NCI-H2107 treated with DMSO at 0.1 percent for 48 hours (cell line): ENCODE results near the gene FRMD1.
A peak's percentile ranks its signal among the peaks of the same experiment; 100 is the strongest.

Experiments used
- DNase-seq: peaks from one replicate; lab custom pipeline; 2025; ENCODE audit not compliant: unreplicated experiment; lab: John Stamatoyannopoulos, UW

Gene FRMD1

GRCh38 chr6:168111911-168112310 is 32.9 kb upstream of the FRMD1 start:
- no peak for DNase-seq

DNA sequence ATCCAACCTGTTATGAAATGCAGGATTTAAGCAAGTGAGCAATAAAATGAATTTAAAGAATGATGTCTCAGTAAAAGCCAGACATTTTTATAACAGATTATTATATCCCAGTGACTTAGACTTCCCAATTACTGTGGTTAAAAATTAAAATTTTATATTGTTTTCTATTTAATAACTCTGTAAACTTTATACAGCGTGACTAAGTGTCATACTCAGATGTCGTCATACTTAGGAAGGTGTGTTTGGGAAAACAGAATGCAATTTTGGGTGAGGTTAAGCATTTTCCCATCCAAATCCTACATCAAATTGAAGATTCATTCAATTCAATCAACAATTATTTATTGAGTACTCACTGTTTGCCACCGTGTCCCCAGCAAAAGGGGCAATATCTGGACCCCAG is 31.4 kb upstream of the FRMD1 start:
- DNase-seq, result no peak

DNA sequence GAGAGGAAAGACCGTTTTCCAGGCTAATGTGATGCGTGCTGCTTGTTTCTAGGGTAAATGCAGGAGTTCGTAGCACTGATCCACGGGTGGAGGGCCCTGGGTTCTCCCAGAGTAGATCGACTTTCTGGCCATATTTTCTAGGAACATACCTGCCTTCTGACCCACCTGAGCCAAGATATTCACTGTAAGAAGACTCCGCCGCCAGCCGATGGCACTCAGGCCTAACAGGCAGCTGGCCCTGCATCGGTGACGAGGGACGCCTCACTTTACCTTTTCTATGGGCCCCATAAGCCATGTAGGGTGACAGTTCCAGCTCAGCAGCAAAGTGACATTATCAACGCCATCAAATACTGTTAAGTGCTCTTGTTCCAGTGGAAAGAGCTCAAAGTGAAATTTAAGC is 30.2 kb upstream of the FRMD1 start:
- DNase-seq, result peak; percentile 49

GRCh38 chr6:168107191-168107983 is 28.4 kb upstream of the FRMD1 start:
- DNase-seq, result peak; percentile 20

DNA sequence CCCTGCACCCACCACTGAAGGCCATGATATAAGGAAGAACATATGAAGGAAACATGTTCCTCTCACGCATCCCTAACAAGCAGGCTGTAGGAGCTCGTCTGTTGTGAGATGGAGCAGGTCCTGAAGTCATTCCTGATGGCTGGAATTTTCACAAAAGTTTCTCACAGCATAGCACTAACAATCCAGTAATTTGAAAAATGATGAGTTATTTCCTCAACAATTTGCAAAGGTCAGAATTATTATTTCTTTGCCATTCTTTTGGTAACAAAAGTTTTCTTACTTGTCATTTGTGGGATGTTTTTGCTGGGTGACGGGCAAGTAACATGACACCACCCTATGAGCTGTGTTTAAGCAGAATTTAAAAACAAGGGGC is 27.6 kb upstream of the FRMD1 start:
- DNase-seq, result no peak

DNA sequence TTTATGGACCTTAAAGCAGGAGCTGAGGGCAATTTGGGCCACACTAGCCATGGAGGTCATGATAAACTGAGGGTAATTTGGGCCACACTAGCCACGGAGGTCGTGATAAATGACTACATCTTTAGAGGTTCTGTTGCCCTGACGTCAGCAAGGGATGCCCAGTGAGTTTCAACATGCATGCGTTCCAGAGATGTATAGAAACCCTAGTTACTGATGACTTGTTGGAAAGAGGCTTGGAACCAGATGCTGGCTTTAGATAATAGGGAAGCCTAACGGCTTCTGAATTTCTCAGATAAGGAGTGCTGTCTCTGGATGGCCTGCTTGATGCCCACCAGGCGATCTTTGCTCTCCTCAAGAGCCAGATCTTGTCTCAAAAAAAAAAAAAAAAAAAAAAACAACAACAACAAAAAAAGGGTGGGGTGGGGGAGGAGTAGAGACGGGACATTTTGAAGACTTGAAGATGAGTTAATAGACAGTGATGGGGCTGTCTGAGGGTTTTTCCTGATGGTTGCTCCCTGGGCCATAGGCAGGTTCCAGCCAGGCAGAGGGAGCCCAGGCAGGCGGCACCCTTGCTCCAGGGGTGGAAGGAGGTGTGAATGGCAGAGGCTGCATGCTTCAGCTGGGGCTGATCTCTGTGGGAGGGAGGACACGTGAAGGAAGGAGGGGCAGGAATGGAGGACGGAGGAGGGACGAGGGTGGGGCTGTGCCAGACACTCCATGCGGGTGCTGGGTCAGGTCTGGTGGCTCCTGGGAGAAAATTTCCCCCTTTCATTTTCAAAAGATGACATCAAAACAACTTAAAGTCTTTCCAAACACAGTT is 27.0 kb upstream of the FRMD1 start:
- DNase-seq, result peak; percentile 51

DNA sequence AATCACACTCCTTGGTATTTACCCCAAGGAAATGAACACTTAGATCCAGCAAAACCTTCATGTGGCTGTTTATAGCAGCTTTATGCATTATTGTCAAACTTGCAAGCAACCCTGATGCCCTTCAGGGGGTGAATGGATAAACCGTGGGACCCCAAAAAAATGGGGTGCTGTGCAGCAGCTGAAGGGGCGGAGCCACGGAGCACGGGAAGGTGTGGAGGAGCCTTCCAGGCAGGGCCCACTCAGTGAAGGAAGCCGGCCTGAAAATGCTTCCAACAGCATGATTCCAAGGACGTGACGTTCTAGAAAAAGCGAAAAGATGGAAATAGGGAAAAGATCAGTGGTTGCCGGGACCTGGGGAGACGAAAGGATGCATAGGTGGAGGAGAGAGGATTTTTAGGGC is 25.6 kb upstream of the FRMD1 start:
- no peak for DNase-seq

GRCh38 chr6:168103050-168103830 is 24.2 kb upstream of the FRMD1 start:
- DNase-seq, result peak; percentile 74

DNA sequence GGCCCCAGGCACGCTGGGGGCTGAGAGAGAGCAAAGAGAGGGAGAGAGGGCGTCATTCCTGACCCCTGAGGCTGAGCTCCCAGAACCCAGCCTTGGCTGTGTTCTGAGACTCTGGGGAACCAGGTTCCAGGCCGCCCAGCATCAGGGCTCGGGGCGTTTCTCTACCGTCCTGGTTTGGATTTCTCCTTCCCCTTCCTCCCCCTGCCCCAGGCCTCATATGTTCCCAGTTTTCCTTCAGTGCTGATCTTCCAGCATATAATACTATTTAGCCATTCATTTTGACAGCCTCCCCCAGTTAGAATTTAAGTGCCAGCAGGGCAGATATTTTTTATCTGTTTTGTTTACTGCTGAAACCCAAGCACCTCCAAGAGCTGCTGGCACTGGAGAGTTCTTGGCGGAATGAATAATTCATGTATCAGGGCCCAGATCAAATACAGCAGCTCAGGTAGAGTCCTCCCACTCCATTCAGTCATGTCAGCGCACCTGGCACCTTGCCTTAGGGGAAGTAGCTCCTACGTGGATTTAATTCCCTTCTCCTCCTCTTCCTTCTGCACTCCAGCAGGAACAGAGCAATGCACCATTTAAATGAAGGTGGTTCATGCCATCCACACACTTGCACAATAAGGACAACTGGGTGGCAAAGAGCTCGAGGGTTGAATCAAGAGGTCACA is 23.4 kb upstream of the FRMD1 start:
- peak; percentile 95 for DNase-seq

- DNase-seq, result no peak
These were observed 22.7 kb upstream of the FRMD1 start for GRCh38 chr6:168101590-168102314.

DNA sequence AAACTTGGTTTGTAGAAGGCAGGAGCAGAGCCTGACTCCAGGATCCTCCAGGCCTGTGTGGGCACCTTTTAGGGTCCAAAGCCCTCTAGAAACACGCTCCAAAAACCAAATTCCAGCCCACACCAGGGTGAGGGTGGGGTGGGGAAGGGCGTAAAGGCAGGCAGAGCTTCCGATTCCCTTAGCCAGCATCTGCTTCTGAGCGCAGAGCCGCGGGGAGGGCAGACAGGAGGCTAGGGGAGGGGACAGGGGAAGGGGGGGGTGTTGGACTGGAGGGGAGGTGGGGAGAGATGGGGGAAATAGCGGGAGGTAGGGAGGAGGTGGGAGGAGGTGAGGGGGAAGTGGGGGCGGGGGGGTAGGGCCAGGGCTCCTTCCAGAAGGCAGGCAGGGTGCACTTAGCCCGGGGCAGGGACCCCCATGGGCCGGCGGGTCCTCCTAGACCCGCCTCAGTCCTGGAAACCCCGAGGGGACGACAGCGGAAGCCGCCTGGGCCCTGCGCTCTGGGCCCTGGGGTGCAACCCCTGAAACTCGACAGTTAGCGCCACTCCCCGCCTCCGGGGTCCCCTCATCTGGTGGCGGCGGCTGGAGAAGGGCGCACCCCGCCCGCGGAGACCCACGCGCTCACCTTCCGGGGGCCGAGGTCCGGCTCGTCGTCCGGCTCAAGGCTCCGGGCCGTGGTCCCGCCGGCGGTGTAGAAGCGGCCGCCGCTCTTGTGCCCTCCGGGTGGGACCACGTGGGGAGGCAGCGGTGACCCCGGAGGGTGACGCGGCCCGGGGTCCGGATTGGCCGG is 22.0 kb upstream of the FRMD1 start:
- no peak for DNase-seq

GRCh38 chr6:168100011-168100802 is 21.2 kb upstream of the FRMD1 start:
- DNase-seq, result no peak

- DNase-seq, result no peak
These were observed 20.4 kb upstream of the FRMD1 start for GRCh38 chr6:168099201-168100010.

- no peak for DNase-seq
These were observed 19.4 kb upstream of the FRMD1 start for GRCh38 chr6:168098431-168098861.

DNA sequence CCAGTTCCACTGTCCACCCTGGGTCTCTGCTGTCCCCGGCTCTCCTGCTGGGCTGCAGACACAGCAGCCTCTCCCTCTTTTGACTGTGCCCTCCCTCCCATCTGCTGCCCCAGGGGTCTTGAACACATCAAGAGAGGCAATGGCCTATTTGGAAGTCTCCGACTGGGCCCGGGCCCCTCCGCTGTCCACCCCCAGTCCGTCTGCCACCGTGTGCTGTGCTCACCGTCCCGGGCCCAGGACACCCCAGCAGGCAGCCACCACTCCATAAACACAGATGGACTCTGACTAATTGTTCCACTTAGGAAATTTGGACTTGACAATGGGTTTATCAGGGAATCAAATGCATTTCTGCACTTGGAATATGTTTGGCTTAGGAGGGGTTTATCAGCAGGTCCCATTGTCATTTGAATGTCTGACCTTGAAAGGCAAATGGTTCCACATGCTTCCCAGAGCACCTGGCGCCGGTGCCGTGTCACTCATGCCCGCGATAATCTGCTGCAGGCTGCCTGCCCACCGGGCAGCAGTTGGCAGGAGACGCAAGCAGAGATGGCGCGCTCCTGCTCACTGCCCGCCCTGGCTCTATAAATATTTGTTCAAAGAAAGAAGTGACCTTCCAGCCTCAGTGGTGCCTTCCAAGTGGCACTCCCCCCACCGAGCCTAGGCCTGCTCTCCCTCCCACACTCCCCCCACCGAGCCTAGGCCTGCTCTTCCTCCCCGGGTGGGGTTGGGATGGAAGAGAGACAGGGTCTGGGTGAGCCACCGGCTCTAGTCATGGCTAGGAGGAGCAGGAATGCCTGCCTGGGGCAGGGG is 18.8 kb upstream of the FRMD1 start:
- DNase-seq, result no peak

GRCh38 chr6:168097221-168097620 is 18.2 kb upstream of the FRMD1 start:
- no peak for DNase-seq

DNA sequence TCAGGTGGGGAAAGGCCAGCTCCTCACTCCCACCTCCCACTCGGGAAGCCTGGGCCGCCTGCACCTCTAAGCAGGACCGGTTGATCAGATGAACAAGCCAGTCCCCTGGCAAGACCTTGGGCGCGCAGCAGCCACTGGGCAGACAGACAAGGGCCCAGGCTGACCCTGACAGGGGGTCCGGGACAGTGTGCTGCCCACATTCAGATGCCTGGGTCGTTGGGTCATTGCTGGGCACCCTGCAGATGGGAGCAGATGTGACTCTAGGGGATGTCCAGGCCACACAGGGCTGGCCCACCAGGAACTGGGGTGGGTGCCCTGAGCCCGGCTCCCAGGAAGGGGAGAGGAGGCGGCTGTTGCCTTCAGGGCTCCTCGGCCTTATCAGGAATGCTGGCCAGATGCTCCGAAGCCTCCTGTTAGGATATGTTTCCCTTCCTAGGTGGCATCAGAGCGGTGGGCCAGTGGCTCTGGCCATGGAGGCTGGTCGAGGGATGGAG is 17.3 kb upstream of the FRMD1 start:
- no peak for DNase-seq
